Testis (tissue), 3 donors: ENCODE measurements around the gene TGM1. TPM values are rescaled to one million over a fixed set of nuclear protein-coding genes. Genes with fewer than 3 reads are reported as not detected.

Experiments
- DNase-seq: peaks from one replicate; pipeline ENCODE4 v3.0.0-alpha.2; 2019
- H3K27ac ChIP-seq, 2 donors: fragments of 200-600 bp; sonication (generic); one replicate each; pipeline ENCODE4 v1.5.1; 2019
- H3K27me3 ChIP-seq: fragments of 200-600 bp; sonication (generic); one replicate; pipeline ENCODE4 v1.5.1; 2019
- H3K36me3 ChIP-seq: fragments of 200-600 bp; sonication (generic); one replicate; pipeline ENCODE4 v1.5.1; 2017; ENCODE audit warnings: low read depth; ENCODE audit errors: missing control alignments
- H3K4me1 ChIP-seq: fragments of 200-600 bp; sonication (generic); one replicate; pipeline ENCODE4 v1.5.1; 2019
- H3K4me3 ChIP-seq, 2 donors: fragments of 200-600 bp; sonication (generic); one replicate each; pipeline ENCODE4 v1.5.1; 2017 to 2019
- H3K9me3 ChIP-seq: fragments of 200-600 bp; sonication (generic); one replicate; pipeline ENCODE4 v1.5.1; 2017
- CTCF ChIP-seq, 3 experiments: fragments of 450-650 bp in 2 of 3; fragments of 200-600 bp in 1 of 3; sonication (generic) in 1 of 3; IDR thresholded peaks; one replicate each; pipeline ENCODE4 v1.5.1; 2016 to 2019; ENCODE audit warnings: antibody characterized with exemption in 3 of 3, mild to moderate bottlenecking in 2 of 3, moderate library complexity in 1 of 3
- POLR2A ChIP-seq: fragments of 450-650 bp; IDR thresholded peaks from one replicate; pipeline ENCODE4 v1.6.1; 2017; ENCODE audit warnings: antibody characterized with exemption, mild to moderate bottlenecking, moderate library complexity
- WGBS, 2 donors: methylation state at CpG; one replicate each; pipeline ENCODE4 v1.1.5; 2018; 5-methylcytosine and 5-hydroxymethylcytosine counted together
- intact Hi-C: fragments of 100-400 bp; cut with DNase I; formaldehyde crosslinking; loops from one replicate; pipeline ENCODE4 v1.15.1; 2023; ENCODE audit warnings: low total_unique reads
- polyA plus RNA-seq: library from polyadenylated mRNA; stranded (reverse); fragments of 350-450 nt; fragmentation: Illumina TruSeq; extraction: RNeasy Lipid Tissue Mini Kit (QIAGEN cat#74804); gene quantifications from one replicate; pipeline ENCODE4 v1.2.3, GENCODE V29; 2014; ENCODE audit warnings: low read depth, low replicate concordance; ENCODE audit not compliant: insufficient read depth
- total RNA-seq, 2 donors: library from RNA; depleted of rRNA; stranded (reverse); fragments of >200 nt; gene quantifications; one replicate each; pipeline ENCODE4 v1.2.3, GENCODE V29; 2016

The TGM1 gene
- total and polyA plus RNA-seq, 3 donors from 2014 or later, result 3.6 to 10.5 (median 5.4) TPM

- no peak overlapping the region for H3K27ac ChIP-seq
- intact Hi-C loops, result no loop called here
- no peaks in the 10 kb centered on the region for H3K27me3 ChIP-seq
- no peak for DNase-seq
- H3K4me3 ChIP-seq, result no peak overlapping the region
- H3K36me3 ChIP-seq, result no peaks in the 10 kb centered on the region
- H3K4me1 ChIP-seq, result no peaks in the 10 kb centered on the region
- 93 to 98% methylated on average over 9 to 12 of the region's 12 CpGs for WGBS, 2 donors
- no peak for TF ChIP-seq POLR2A
- TF ChIP-seq CTCF (IDR thresholded peaks at IDR 0.05), result no peak
- no peaks in the 10 kb centered on the region for H3K9me3 ChIP-seq
Measured at GRCh38 chr14:24255931-24256711, 6.9 kb downstream of the TGM1 start.

- Histone ChIP-seq H3K27me3 (no peaks in the 10 kb centered on the region), H3K9me3 (no peaks in the 10 kb centered on the region), H3K36me3 (no peaks in the 10 kb centered on the region), H3K4me3 (no peak overlapping the region), H3K4me1 (no peaks in the 10 kb centered on the region), H3K27ac (no peak overlapping the region)
- intact Hi-C loops, result no loop called here
- DNase-seq, result no peak
- TF ChIP-seq CTCF (IDR thresholded peaks at IDR 0.05) (no peak), POLR2A (no peak)
- 89 to 94% methylated on average over 6 to 8 of the region's 8 CpGs for WGBS, 2 donors
Measured at GRCh38 chr14:24255438-24255837, 7.5 kb downstream of the TGM1 start.

GRCh38 chr14:24254630-24255392, 8.2 kb downstream of the TGM1 start:
- Histone ChIP-seq H3K9me3 (no peaks in the 10 kb centered on the region), H3K27ac (no peak overlapping the region), H3K4me3 (no peak overlapping the region), H3K36me3 (no peaks in the 10 kb centered on the region), H3K4me1 (no peaks in the 10 kb centered on the region), H3K27me3 (no peaks in the 10 kb centered on the region)
- 94% methylated on average over 19 of the region's 19 CpGs; no CpG with 5 or more reads in 1 of the 2 donors for WGBS, 2 donors
- intact Hi-C loops, result no loop called here
- no peak for DNase-seq
- TF ChIP-seq POLR2A (no peak), CTCF (IDR thresholded peaks at IDR 0.05) (no peak)

GRCh38 chr14:24253936-24254335, 9.0 kb downstream of the TGM1 start:
- WGBS, 2 donors, result 89 to 90% methylated on average over 5 to 7 of the region's 7 CpGs
- H3K9me3 ChIP-seq, result no peaks in the 10 kb centered on the region
- DNase-seq, result no peak
- TF ChIP-seq POLR2A (no peak), CTCF (IDR thresholded peaks at IDR 0.05) (no peak)
- no peaks in the 10 kb centered on the region for H3K4me1 ChIP-seq
- no peak overlapping the region for H3K4me3 ChIP-seq
- no peak overlapping the region for H3K27ac ChIP-seq
- no peaks in the 10 kb centered on the region for H3K36me3 ChIP-seq
- no peaks in the 10 kb centered on the region for H3K27me3 ChIP-seq
- intact Hi-C loops, result no loop called here
